Measurements from ENCODE around the gene GLIS1. TPM values are rescaled to one million over a fixed set of nuclear protein-coding genes. Genes with fewer than 3 reads are reported as not detected.

Gene GLIS1
- total RNA-seq, 1 experiment from 2014 or later: 1.7 TPM

- CTCF ChIA-PET: no interaction called here
- H3K4me2 ChIP-seq (ENCODE audit: low read length): no peak overlapping the region
These were observed 197.0 kb downstream of the GLIS1 start for GRCh38 chr1:53541761-53542550.

DNA sequence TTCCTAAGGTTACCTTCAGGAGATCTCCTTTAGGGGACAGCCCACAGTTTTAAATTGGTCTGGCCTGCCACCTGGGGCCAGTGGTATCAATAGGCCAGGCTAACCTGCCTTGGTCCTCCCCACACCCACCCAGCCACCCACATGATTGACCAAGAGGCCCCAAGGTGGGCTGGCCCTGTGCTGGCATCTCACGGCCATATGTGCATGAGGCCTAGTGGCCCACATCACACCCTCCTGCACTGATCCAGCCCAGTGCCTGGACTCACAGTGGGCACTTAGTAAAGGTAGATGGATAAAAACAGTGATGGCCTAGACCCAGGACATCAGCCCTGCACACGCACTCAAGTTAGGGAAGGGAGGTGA, 197.7 kb downstream of the GLIS1 start:
- POLR2A ChIA-PET (ENCODE audit: unreplicated experiment): no interaction called here
- no peak for ATAC-seq

More at GRCh38 chr1:53541761-53542550, 197.0 kb downstream of the GLIS1 start:
- peak; percentile 64 for ATAC-seq
- Histone ChIP-seq H3F3A (ENCODE audit: low read length, unreplicated experiment) (no peaks in the 10 kb centered on the region), H2AFZ (ENCODE audit: low read length) (no peak overlapping the region), H3K27me3 (ENCODE audit: low read length) (no peaks in the 10 kb centered on the region), H3K36me3 (ENCODE audit: low read depth, low read length) (no peaks in the 10 kb centered on the region), H3K27ac (ENCODE audit: low read length) (peak overlapping the region; percentile 57), H3K9me3 (ENCODE audit: low read length) (no peaks in the 10 kb centered on the region), H3K9me2 (replicated peaks; ENCODE audit: low read length) (no peaks in the 10 kb centered on the region), H3K9ac (ENCODE audit: low read length) (no peak overlapping the region), H3K4me3 (ENCODE audit: low read length) (no peak overlapping the region), H3K79me2 (ENCODE audit: low read length) (no peaks in the 10 kb centered on the region), H4K20me1 (ENCODE audit: low read length) (no peaks in the 10 kb centered on the region), H3K4me1 (ENCODE audit: insufficient read depth, low read length) (peaks cover 6% of the 10 kb centered on the region; the same call in 1 of the 2 replicates)
- no TSS peak for BruUV-seq (replicated peaks)
- TF ChIP-seq EZH2phosphoT487 (IDR thresholded peaks at IDR 0.05; ENCODE audit: borderline replicate concordance, low read length) (no peak), CTCF (conservative IDR thresholded peaks at IDR 0.05; ENCODE audit: low read depth, low read length) (peak; percentile 42; the same call in 1 of the 2 replicates)
- POLR2A ChIA-PET (ENCODE audit: unreplicated experiment): no interaction called here
- peak; percentile 35 for DNase-seq
- intact Hi-C loops (cut with micrococcal nuclease): no loop called here

More for the DNA sequence above, 197.7 kb downstream of the GLIS1 start:
- Histone ChIP-seq H2AFZ (ENCODE audit: low read length) (no peak overlapping the region), H3F3A (ENCODE audit: low read length, unreplicated experiment) (no peaks in the 10 kb centered on the region), H3K4me2 (ENCODE audit: low read length) (no peak overlapping the region), H3K27ac (ENCODE audit: low read length) (no peak overlapping the region), H3K9ac (ENCODE audit: low read length) (no peak overlapping the region), H3K4me3 (ENCODE audit: low read length) (no peak overlapping the region), H3K4me1 (ENCODE audit: insufficient read depth, low read length) (peaks cover 6% of the 10 kb centered on the region; the same call in 1 of the 2 replicates), H4K20me1 (ENCODE audit: low read length) (no peaks in the 10 kb centered on the region), H3K79me2 (ENCODE audit: low read length) (no peaks in the 10 kb centered on the region), H3K9me2 (replicated peaks; ENCODE audit: low read length) (no peaks in the 10 kb centered on the region), H3K36me3 (ENCODE audit: low read depth, low read length) (no peaks in the 10 kb centered on the region), H3K27me3 (ENCODE audit: low read length) (no peaks in the 10 kb centered on the region), H3K9me3 (ENCODE audit: low read length) (no peaks in the 10 kb centered on the region)
- TF ChIP-seq CTCF (conservative IDR thresholded peaks at IDR 0.05; ENCODE audit: low read depth, low read length) (no peak), EZH2phosphoT487 (IDR thresholded peaks at IDR 0.05; ENCODE audit: borderline replicate concordance, low read length) (no peak), EZH2 (IDR thresholded peaks at IDR 0.05; ENCODE audit: low read length, unreplicated experiment) (no peak)
- CTCF ChIA-PET: no interaction called here
- no peak for DNase-seq
- intact Hi-C loops (cut with micrococcal nuclease): no loop called here
- BruUV-seq (replicated peaks): no TSS peak
